CD4-positive, alpha-beta T cell treated with Interleukin-6 for 4 hours (primary cell): ENCODE measurements around the gene CALU.
A peak's percentile ranks its signal among the peaks of the same experiment; 100 is the strongest.

Source experiments
- DNase-seq: peaks from one replicate; pipeline ENCODE4 v3.0.0-alpha.2; 2020; ENCODE audit warnings: mixed read lengths

The CALU gene

DNA sequence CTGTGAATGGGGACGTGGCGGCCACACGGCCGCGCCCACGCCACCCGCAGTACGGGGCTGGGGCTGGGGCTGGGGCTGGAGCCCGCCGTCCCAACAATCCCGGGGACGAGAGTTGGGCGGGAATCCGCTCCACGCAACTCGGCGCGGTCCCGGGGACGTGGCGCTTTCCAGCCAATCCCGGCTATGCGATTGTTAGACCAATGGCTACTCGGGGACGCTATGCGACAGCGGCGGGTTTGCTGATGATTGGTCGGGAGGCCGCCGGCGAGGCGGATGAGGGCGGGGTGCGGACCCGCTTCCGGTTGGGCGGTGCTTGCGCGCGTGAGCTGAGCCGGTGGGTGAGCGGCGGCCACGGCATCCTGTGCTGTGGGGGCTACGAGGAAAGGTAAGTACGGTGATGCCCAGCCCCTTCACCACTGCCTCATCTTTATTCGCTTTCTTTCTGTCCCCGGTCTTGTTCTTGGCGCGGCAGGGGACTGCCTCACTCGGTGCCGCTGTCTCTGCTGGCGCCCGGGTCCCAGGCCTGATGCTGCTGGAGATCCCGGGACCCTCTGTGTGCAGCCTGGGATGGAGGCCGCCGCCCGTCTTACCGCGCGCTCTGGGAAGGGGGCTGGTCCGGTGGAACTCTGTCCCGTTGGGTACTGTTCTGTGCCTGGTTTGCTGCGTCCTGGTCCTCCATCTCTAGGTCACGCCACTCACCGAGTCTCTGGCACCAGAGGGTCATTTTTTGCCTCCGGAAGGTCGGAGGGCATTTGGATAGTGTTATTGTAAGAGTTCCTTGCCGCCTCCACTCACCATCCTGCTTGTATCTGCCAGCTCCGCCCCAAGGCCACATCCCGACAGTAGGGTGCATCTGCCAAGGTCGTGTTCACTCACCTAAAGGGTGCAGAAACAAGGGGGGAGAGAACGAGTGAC, at the start of gene CALU:
TSS of gene CALU (plus strand) at position 312 of the 915 bp plus-strand sequence. CDS start 9,225 bp downstream, outside the sequence.
- DNase-seq: peak; percentile 95

DNA sequence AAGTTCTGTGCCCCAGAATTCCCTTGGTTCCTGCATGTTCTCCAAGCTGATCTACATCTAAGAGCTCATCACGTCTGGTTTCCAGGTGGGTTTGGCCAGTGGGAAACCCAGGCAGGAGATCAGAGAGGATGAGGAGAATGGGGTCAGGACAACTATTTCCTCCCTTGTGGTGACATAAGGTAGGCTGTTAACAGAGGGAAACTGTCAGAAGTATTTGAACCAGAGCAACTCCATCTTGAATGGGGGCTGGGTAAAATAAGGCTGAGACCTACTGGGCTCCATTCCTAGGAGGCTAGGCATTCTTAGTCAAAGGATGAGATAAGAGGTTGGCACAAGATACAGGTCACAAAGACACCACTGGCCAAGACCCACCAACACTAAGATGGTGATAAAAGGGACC, 47.9 kb upstream of the CALU start:
- no peak for DNase-seq

DNA sequence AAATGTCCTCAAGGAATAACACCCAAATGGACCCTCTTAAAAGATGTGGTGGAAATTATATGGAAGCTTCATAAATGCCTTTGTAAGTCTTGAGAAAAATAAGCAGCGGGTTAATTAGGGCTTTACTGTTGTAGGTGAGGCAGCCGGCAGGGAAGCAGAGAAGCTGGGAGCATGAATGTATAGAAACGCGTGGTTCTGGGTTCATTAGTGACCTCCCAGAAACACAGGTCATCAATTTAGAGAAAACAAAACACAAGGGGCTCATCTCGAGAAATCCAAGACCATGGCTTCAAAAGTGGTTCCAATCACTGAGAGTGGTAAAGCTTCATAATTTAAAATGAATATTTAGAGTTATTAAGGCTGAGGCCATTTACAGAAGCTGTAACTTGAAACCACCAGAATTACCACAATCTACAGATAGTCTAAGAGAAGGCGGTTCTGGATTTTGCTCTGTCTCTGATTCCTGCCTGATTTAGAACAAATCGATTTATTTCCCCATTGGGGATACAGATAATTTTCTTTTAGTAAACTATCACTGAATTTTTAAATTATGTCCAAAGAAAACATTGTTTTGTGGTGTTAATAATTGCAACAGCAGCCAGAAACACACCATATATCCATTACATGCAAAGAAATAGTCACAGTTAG, 46.4 kb upstream of the CALU start:
- DNase-seq: no peak

DNA sequence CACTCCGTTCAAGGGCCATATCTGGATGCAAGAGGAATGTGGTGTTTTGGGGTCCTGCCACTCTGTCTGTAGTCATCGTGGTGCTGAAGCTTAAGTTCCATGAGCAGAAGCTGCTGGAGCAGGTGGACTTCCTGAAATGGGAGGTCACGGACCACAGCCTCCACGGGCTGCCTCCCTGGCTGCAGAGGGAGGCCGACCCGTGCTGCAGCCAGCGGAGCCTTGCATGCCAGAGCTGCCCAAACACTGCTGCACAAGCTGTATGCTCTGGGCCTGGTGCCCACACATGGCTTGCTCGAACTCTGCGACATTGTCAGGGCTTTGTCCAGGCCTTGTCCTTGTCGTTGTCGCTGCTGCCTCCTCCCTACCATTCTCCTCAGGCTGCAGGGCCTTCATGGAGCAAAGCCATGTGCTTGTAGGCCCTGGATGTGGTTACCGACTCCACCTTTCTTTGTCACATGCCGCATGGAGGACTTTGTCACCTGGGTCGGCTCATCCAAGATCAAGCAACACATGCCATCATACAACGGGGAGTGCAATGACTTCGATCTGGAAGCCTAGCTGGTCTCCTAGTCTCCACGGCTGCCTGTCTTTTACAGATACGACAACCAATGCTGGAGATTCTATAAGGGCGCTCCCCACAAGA, 45.7 kb upstream of the CALU start:
- no peak for DNase-seq

DNA sequence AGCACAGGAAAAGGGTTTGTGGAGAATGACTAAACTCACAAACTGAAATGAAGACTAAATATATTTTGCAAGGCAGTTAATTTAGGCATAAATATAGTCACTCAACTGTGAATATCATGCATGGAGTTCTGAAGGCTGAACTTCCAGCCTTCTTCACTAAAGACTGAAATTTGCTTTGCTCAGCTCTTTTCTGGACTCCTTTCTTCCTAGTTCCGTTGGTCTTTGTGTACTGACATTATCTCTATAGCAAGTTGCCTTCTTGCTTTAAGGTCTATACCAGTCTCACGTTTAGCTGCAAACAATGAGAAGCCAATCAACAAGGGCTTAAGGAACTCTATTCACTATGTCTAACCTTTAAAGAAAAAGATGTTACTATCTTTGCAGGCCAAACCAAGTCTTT, 44.4 kb upstream of the CALU start:
- DNase-seq: no peak

DNA sequence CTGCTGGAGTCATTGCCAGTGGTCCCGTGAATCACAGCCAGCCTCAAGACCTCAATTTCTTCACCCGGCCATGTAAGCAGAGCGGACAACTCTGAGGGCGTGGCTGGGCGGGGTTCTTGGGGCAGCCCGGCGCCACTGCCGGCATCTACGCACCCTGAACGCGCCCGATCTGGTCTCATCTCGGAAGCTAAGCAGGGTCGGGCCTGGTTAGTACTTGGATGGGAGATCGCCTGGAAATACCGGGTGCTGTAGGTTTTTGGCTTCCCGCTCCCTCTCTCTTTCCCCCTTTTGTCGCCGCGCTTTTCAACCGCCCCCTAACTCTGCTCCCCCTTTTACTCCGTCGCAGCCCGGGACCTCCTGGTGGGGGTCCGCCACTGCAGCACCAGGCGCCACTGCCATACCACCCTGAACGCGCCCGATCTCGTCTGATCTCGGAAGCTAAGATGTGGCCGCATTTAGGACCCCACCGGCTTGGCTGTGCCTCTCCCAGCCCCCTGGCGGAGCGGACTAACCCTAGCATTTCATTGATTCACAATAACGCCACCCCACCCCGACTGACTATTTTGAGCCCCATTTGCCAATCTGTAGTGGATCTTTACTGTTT, 41.8 kb upstream of the CALU start:
- peak; percentile 6 for DNase-seq

DNA sequence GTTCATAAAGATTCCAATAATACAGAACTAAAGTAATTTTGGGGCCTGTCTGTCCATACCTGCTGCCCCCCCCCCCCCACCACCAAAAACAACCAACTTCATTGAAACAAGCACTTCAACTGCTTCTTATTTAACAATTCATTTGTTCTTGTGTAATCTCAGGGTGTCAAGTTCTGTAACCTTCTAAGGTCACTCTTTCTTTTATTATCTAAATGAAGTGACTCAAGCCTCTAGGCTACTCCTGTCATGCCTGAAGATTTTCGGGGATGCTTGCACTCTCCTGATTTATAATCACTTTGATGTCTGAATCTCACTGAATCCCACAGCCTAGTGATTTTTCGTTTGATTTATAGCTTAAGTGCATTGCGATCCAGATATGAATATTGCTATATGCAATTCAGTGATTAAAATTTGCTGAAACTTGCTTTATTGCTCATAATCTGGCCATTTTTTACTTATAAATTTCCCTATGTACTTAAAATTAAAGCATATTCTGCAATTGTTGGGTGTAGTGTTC, 39.9 kb upstream of the CALU start:
- no peak for DNase-seq

DNA sequence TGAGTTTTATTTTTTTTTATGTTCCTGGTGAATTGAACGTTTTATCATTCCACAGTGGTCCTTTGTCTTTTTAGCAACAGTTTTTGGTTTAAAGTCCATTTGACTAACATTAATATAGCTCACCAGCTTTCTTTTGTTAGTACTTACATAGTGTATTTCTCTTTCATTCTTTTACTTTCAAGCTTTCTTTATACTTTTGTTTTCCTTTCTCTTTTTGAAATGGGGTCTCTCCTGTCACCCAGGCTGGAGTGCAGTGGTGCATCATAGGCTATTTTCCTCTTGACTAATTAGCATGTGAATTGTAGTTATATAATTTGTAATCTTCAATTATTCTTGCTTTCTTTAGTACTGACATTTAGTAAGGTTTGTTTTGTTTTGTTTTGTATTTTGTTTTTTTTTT, 39.3 kb upstream of the CALU start:
- DNase-seq: no peak

DNA sequence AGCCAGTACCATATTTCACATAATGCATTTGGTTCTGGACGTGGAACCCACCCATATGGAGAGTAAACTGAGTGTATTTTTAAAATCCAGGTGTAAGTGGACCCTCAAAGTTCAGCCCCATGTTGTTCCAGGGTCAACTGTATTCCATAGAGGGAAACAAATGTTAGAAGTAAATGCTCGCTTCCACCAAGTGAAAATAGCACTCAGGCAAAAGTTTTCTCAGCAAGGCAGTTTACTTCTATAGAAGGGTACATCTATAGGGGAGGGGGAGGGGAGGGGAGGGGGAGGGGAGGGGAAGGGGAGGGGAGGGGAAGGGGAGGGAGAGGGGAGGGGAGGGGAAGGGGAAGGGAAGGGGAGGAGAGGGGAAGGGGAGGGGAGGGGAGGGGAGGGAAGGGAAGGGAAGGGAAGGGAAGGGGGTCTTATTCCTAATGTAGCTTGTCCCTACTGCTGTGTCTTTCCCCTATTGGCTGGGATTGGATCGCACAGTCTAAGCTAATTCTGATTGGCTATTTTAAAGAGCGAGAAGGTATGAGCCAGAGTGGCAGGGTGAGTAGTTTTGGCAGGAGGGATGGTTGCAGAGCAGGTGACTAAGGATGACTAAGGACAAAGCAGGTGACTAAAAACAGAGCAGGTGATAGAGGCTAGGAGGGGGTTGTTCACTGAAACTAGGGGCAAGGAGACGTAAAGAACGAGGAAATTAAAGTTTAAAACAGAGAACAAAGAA, 37.9 kb upstream of the CALU start:
- DNase-seq: no peak

DNA sequence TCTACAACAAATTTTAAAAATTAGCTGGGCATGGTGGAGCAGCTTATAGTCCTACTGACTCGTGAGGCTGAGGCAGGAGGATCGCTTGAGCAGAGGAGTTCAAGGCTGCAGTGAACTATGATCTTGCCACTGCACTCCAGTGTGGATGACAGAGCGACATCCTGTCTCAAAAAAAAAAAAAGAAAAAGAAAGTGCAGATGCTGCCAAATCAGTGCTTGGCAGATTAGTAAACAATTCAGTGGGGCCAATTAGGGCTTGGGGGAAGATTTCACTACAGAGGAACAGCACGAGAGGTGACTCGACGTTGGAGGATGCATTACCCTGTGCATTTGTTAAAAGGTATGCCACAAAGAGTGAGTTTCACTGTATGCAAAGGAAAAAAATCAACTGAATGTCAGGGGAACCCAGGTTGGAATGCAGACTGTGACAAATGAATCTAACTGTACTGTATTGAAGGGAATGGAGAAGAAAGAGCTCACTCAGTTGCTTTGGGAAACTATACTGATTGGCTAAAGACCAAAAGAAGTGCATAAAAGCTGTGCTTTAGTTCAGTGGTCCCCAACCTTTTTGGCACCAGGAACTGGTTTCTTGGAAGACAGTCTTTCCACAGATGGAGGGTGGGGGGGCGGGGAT, 35.4 kb upstream of the CALU start:
- no peak for DNase-seq

DNA sequence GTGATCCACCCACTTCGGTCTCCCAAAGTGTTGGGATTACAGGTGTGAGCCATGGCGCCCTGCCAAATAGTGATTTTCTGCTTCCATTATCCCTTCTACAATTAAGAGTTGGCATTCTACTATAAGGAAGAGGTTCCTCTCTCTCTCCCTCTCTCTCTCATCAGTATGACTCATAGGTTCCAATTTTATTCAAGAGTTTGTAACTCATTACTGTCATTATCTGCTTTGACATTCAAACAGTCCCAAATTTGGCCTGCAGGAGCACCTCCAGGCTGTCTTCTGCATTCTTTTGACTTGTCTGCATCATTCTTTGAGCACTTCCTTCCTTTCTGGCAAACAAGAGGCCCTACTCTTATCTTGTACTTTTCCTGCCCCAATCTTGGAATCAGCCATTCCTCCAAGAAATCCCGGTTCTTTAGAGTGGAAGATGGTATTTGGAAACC, 33.2 kb upstream of the CALU start:
- DNase-seq: no peak

DNA sequence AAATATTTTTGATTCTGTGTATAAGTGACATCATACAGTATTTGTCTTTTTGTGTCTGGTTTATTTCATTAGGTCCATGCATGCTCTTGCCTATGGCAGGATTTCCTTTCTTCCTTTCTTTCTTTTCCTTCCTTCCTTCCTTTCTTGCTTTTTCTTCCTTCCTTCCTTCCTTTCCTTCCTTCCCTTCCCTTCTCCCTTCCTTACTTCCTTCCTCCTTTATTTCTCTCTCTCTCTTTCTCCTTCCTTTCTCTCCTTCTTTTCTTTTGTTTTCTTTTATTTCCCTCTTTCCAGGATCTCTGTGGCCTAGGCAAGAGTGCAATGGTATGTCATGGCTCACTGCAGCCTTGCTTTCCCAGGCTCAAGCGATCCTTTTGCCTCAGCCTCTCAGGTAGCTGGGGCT, 31.4 kb upstream of the CALU start:
- no peak for DNase-seq

DNA sequence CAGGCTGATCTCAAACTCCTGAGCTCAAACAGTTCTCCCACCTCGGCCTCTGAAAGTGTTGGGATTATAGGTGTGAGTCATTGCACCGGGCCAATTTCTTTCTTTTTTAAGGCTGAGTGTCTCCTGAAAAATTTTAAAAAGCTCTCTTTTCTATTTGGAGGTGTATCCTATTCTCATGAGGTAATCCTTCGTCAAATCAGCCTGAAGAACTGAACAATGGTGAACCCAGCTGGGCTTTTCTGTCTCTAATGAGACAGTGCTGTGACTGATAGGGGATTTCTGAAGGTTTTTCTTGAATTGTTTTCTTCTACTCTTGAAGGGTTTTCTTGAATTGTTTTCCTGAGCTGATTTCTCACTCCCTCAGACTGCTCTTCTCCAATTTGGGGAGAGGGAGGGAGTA, 30.9 kb upstream of the CALU start:
- no peak for DNase-seq

DNA sequence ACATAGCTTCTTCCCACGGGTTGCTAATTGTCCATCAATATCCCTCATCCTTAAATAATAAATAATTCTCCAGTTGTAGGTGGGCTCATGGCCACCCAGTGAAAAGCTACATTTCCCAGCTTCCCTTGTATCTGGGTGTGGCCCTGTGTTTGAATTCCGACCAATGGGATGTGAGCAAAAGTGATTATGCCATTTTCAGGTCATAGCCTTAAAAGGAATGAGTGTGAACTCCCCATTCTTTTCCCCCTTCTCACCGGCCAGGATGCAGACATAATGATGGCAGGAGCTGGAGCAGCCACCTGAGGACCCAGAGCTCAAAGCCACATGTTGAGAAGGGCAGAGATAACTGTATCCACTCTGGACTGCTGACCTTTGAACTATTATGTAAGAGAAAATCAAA, 30.3 kb upstream of the CALU start:
- DNase-seq: no peak

DNA sequence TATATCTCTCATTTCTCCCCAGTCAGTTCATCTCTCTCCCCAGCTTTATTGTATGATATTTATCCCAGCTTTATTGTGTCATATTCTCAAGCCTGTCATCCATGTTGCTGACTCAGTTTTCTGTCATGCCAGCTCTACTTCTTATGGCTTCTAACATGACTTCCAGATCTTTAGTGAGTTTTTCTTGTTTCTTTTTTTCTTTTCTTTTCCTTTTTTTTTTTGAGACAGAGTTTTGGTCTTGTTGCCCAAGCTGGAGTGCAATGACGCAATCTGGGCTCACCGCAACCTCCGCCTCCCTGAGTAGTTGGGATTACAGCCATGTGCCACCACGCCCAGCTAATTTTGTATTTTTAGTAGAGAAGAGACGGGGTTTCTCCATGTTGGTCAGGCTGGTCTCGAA, 28.7 kb upstream of the CALU start:
- DNase-seq: no peak

DNA sequence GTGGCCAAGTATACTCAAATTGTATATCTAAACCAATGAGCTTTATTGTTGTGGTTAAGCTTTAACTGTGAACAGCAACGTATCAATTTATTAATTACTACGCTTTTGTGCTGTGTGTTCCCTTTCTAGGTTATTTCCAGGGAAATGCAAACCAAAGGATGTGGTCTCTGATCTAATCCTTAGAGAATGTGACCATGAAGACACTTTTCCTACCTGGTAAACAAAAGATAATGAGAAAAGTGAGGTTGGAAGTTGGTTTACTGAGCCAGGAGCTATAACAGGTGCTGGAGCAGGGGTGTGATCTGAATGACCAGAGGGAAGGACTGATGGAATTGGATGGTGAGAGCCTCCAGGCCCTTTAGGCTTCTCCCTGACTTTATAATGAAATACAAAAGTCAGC, 25.4 kb upstream of the CALU start:
- DNase-seq: no peak

DNA sequence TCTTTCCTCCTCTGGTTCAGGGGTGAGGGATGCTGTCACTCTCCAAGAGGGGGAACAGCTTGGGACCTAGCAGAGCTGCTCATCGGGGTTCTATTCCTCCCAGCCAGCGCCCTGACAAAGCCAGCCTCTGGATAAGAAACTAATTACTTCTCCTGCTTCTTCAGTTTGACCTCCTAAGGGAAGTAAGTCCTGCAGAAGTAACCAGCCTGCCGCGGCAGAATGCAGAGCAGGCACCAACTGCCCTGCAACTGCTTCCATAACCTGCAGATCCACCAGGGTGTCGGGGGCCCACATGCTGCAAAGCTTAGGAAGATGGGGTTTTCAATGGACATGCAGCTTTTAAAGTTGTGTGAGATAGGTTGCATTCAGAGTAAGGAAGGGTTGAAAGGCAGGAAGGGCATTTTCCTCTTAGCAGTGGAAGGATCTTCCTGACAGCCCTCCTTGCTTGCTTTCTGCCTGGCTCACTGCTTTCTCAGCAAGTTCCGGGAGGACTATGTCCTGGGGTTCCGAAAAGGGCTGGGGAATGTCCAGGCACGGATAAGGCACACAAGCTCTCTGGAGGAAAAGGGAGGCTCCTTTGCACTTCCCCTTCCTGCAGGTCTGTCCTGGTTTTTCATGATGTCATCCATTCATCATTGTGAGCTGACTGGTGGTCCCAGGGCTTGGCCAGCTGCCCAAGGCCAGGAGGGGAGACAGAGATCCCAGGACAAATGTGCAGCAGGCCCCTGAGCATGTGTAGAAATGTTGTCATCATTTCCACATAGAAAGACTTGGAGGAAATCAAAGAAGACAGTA, 24.3 kb upstream of the CALU start:
- no peak for DNase-seq

DNA sequence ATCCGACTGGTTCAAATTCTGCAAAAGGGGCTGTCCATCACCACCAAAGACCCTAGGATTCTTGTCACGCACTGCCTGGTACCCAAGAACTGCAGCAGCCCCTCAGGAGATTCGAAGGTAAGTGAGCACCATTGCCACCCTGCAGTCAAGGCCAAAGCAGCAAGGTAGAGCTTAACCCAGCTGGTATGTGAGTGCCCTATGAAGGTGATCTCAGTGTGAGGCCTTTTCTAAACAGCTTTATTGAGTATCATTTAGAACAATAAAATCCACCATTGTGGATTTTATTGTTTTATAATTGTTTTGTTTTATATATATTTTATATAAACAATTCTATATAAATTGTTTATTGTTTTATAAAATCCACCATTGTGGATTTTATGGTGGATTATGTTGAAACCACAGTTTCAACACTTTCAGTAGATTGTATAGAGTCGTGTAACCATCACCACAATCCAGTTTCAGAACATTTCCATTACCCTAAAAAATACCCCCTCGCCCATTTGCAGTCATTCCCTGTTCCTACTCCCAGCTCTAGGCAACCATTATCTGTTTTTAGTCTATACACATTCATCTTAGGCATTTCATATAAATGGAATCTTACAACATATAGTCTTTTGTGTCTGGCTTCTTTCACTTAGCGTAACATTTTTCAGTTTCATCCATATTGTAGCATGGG, 20.1 kb upstream of the CALU start:
- no peak for DNase-seq

DNA sequence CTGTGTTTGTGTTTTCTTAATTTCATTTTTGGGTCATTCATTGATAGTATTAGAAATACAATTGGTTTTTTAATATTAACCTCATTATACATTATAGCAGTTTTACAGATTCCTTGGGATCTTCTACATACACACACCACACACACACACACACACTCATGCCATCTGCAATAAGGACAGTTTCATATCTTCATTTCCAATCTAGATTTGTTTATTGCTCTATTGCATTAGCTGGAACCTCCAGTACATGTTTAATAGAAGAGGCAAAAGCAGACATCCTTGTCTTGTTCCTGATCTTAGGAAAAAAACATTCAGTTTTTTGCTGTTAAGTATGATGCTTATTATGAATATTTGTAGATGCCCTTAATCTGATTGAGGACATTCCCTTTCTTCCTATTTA, 17.8 kb upstream of the CALU start:
- DNase-seq: no peak

DNA sequence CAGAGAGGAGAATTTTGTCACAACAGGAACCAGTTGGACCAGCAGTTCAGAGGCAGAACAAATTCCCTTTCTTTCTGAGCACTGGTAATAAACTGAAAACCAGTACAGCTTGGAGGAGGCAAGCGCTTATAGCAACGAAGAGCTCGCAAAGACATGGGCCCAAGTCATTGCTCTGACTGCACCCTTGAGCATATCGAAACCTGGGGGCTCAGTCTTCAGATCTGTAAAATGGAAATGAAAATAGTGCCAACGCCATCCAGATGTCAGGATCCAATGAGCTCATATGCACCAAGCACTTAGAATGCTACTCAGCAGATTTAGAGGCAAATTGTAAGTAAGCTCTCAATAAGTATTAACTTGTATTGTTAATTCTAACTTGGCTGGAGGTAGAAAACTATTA, 14.4 kb upstream of the CALU start:
- DNase-seq: no peak

DNA sequence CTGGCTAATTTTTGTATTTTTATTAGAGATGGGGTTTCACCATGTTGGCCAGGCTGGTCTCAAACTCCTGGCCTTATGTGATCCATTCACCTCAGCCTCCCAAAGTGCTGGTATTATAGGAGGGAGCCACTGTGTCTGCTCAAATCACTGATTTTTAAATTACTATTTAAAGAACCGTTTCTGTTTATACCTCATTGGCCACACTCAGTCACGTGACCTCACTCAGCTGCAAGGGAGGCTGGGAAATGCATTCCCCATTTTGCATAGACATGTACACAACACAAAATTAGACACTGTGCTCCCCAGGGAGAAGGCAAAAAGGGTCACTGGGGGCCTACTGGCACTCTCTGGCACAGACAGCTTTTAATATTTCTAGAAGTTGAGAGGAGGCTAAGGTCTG, 13.6 kb upstream of the CALU start:
- DNase-seq: no peak
